Measurements from ENCODE around the gene PDGFC.

GRCh38 chr4:156783966-156784365 lies 187.6 kb downstream of the PDGFC start:
- no peak for TF ChIP-seq CTCF (IDR thresholded peaks at IDR 0.05)
- no peak for TF ChIP-seq POLR2A (IDR thresholded peaks at IDR 0.05)
